Fibroblast of lung (primary cell): ENCODE results near the gene IGSF9B.

Experiments
- CTCF ChIP-seq, 2 donors: IDR thresholded peaks in 1 of 2; conservative IDR thresholded peaks in 1 of 2; 1 replicate in 1 of 2; 2 replicates in 1 of 2; pipeline ENCODE4 v1.5.1; 2011 to 2012; ENCODE audit warnings: low read length in 2 of 2, control low read depth in 1 of 2, inconsistent platforms in 1 of 2, low read depth in 1 of 2, mild to moderate bottlenecking in 1 of 2
- EZH2 ChIP-seq: IDR thresholded peaks from 2 replicates; pipeline ENCODE4 v1.5.1; 2012; ENCODE audit warnings: low read length, control low read depth, mild to moderate bottlenecking; ENCODE audit errors: missing control alignments

- no peak for TF ChIP-seq EZH2
- no peak for TF ChIP-seq CTCF (conservative IDR thresholded peaks at IDR 0.05 in 1 of 2, IDR thresholded peaks at IDR 0.05 in 1 of 2; ENCODE audit: low read depth in 1 of 2, low read length in 2 of 2)
Observed at GRCh38 chr11:133905677-133906156, 51.1 kb downstream of the IGSF9B start.
